Panc1 (cell line): Measurements from ENCODE around the gene KREMEN2. TPM values are rescaled to one million over a fixed set of nuclear protein-coding genes. Genes with fewer than 3 reads are reported as not detected.

Experiments used
- ATAC-seq: fragments of 200-7000 bp; cut with Tn5 transposase; 2 replicates; pipeline ENCODE4 v1.9.1; 2020; ENCODE audit warnings: mild to moderate bottlenecking, moderate library complexity
- BruUV-seq: library from RNA; stranded (reverse); fragments of 400-500 nt; replicated peaks from 2 replicates; lab custom pipeline; 2021; lab: Mats Ljungman, UMichigan
- CTCF ChIA-PET: fragments of 300-600 bp; sonication (Branson Sonifier 250); formaldehyde crosslinking; loops from one replicate; lab custom pipeline; 2022; ENCODE audit warnings: antibody characterized with exemption; lab: Charles Lee
- POLR2A ChIA-PET: fragments of 300-600 bp; sonication (Branson Sonifier 250); formaldehyde crosslinking; loops from one replicate; lab custom pipeline; 2022; ENCODE audit warnings: antibody characterized with exemption; lab: Charles Lee
- DNase-seq: peaks from one replicate; pipeline ENCODE4 v3.0.0-alpha.2; 2010; ENCODE audit warnings: low read depth, low spot score
- H3K27ac ChIP-seq: 2 replicates; pipeline ENCODE4 v1.5.1; 2011; ENCODE audit warnings: mild to moderate bottlenecking, low read length, inconsistent platforms
- H3K27me3 ChIP-seq: fragments of 200-500 bp; sonication (Bioruptor generic); 2 replicates; pipeline ENCODE4 v1.6.0; 2014; ENCODE audit warnings: low read length, inconsistent platforms; ENCODE audit not compliant: control insufficient read depth, insufficient read depth
- H3K36me3 ChIP-seq: fragments of 200-500 bp; sonication (Bioruptor generic); 2 replicates; pipeline ENCODE4 v1.5.1; 2014; ENCODE audit warnings: inconsistent platforms, mild to moderate bottlenecking, low read length, moderate library complexity; ENCODE audit not compliant: control insufficient read depth, insufficient read depth
- H3K4me1 ChIP-seq: 2 replicates; pipeline ENCODE4 v1.5.1; 2011; ENCODE audit warnings: inconsistent platforms, mild to moderate bottlenecking, low read length, moderate library complexity; ENCODE audit not compliant: control insufficient read depth, insufficient read depth
- H3K4me3 ChIP-seq, 2 experiments: 2 replicates each; pipeline ENCODE4 v1.5.1; 2011 to 2012; ENCODE audit warnings: low read depth in 2 of 2, low read length in 2 of 2, mild to moderate bottlenecking in 2 of 2, inconsistent platforms in 1 of 2, moderate library complexity in 1 of 2
- H3K9me3 ChIP-seq: fragments of 200-500 bp; sonication (Bioruptor generic); 2 replicates; pipeline ENCODE4 v1.5.1; 2014; ENCODE audit warnings: low read depth, mild to moderate bottlenecking, inconsistent platforms, low read length, moderate library complexity; ENCODE audit not compliant: control insufficient read depth, insufficient read depth
- CTCF ChIP-seq: fragments of 450-650 bp; IDR thresholded peaks from 2 replicates; pipeline ENCODE4 v1.5.1; 2017; ENCODE audit warnings: mild to moderate bottlenecking
- POLR2AphosphoS5 ChIP-seq: IDR thresholded peaks from 2 replicates; pipeline ENCODE4 v1.6.1; 2012; ENCODE audit warnings: mild to moderate bottlenecking, low read depth, low read length, moderate library complexity
- SIN3A ChIP-seq: IDR thresholded peaks from 2 replicates; pipeline ENCODE4 v1.6.1; 2012; ENCODE audit warnings: low read depth, mild to moderate bottlenecking, low read length, moderate library complexity, borderline replicate concordance; ENCODE audit not compliant: insufficient read depth
- TCF7L2 ChIP-seq: IDR thresholded peaks from 2 replicates; pipeline ENCODE4 v1.6.1; 2011; ENCODE audit warnings: mild to moderate bottlenecking, low read depth, low read length, inconsistent platforms
- in situ Hi-C: cut with HindIII; loops from 2 replicates; pipeline ENCODE4 v1.10.0; 2016; ENCODE audit warnings: low sequenced_read_pairs, low pct_unique_long_range_greater_than_20kb
- intact Hi-C: fragments of 100-400 bp; cut with micrococcal nuclease; formaldehyde crosslinking; loops from one replicate; pipeline ENCODE4 v1.10.0; 2022; ENCODE audit not compliant: unreplicated experiment
- total RNA-seq: library from RNA; stranded (reverse); gene quantifications from one replicate; pipeline ENCODE4 v1.2.1, GENCODE V29; 2021; ENCODE audit not compliant: unreplicated experiment
- TF ChIP-seq, protein P1 (sequence below), 2 experiments: IDR thresholded peaks; 2 replicates each; pipeline ENCODE4 v1.6.1; 2011 to 2012; ENCODE audit warnings: low read depth in 2 of 2, control low read depth in 1 of 2, low read length in 1 of 2, mild to moderate bottlenecking in 1 of 2, moderate library complexity in 1 of 2; ENCODE audit not compliant: insufficient read depth in 1 of 2

KREMEN2 gene
- total RNA-seq, 1 experiment from 2014 or later: 10.8 TPM

DNA sequence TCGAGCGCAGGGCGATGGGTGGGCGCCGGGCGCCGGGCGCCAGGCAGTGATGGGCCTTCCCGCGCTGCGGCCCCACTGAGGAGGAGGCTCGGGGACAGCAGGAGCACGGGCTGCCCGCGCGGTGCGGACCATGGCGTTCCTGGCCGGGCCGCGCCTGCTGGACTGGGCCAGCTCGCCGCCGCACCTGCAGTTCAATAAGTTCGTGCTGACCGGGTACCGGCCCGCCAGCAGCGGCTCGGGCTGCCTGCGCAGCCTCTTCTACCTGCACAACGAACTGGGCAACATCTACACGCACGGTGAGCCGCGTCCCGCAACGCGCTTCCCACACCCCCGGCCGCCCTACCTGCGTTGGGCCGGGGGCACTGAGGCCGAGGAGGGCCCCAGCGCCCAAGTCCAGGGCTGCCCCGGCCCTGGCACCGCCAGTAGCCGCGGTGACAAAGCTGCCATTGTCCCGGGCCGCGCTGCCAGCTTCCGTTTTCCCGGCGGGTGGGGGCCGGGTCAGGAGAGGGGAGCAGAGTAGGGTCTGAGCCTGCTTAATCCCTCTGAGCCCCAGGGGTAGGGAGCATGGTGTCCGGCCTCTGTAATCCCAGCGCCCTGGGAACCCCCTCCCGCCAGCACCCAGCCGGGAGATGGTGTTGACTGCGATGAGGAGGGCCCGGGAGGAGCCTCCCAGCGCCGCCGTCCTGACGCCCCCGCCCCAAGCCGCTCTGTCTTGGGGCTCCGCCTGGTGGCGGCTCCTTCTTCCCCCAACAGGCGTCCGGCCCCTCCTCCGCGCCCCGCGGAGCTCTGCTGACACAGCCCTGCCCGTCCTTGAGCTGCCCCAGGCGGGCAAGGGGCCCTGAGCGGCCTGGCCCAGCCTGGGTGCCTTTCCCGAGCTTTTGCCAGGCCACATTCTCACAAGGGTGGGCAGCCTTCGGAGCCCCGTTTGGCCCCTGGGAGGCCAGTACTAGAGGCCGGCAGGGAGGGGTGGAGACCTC, 5.8 kb downstream of the KREMEN2 start:
- no TSS peak for BruUV-seq
- H3K36me3 ChIP-seq: no peaks in the 10 kb centered on the region
- H3K27ac ChIP-seq: peak overlapping the region; percentile 85
- in situ Hi-C loops (no loop called here), intact Hi-C loops (no loop called here)
- no peaks in the 10 kb centered on the region for H3K27me3 ChIP-seq
- H3K4me1 ChIP-seq: peaks cover 48% of the 10 kb centered on the region
- DNase-seq: no peak
- peak overlapping the region; percentile 69 to 70 for H3K4me3 ChIP-seq
- ChIA-PET CTCF (interaction anchor here (0.6 kb wide), 4 partner anchors 8 to 320 kb away, joined by 4 to 9 read pairs (median 6); no protein-coding TSS in a partner anchor), POLR2A (no interaction called here)
- TF ChIP-seq POLR2AphosphoS5 (peak; percentile 53; the same call in 1 of the 2 replicates), TCF7L2 (no peak), CTCF (peak; percentile 85), SIN3A (0 out of 2 replicates have a peak, but pooled peaks have one; percentile 62)
- TF ChIP-seq, protein P1, sequence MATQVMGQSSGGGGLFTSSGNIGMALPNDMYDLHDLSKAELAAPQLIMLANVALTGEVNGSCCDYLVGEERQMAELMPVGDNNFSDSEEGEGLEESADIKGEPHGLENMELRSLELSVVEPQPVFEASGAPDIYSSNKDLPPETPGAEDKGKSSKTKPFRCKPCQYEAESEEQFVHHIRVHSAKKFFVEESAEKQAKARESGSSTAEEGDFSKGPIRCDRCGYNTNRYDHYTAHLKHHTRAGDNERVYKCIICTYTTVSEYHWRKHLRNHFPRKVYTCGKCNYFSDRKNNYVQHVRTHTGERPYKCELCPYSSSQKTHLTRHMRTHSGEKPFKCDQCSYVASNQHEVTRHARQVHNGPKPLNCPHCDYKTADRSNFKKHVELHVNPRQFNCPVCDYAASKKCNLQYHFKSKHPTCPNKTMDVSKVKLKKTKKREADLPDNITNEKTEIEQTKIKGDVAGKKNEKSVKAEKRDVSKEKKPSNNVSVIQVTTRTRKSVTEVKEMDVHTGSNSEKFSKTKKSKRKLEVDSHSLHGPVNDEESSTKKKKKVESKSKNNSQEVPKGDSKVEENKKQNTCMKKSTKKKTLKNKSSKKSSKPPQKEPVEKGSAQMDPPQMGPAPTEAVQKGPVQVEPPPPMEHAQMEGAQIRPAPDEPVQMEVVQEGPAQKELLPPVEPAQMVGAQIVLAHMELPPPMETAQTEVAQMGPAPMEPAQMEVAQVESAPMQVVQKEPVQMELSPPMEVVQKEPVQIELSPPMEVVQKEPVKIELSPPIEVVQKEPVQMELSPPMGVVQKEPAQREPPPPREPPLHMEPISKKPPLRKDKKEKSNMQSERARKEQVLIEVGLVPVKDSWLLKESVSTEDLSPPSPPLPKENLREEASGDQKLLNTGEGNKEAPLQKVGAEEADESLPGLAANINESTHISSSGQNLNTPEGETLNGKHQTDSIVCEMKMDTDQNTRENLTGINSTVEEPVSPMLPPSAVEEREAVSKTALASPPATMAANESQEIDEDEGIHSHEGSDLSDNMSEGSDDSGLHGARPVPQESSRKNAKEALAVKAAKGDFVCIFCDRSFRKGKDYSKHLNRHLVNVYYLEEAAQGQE (IDR thresholded peaks at IDR 0.05; ENCODE audit: insufficient read depth in 1 of 2, low read depth in 2 of 2, low read length in 1 of 2): 0 out of 4 replicates have a peak, but pooled peaks of 1 of the 2 experiments have one; percentile 37
- ATAC-seq: peak; percentile 55
- H3K9me3 ChIP-seq: no peaks in the 10 kb centered on the region

GRCh38 chr16:2970563-2970962, 6.5 kb downstream of the KREMEN2 start:
- H3K4me1 ChIP-seq: peaks cover 48% of the 10 kb centered on the region
- DNase-seq: no peak
- H3K36me3 ChIP-seq: no peaks in the 10 kb centered on the region
- CTCF ChIA-PET: interaction anchor here (0.6 kb wide), 1 partner anchor 8 kb away, joined by 6 read pairs; no protein-coding TSS in a partner anchor
- H3K27me3 ChIP-seq: no peaks in the 10 kb centered on the region
- peak overlapping the region; percentile 69 to 70 for H3K4me3 ChIP-seq
- no TSS peak for BruUV-seq
- POLR2A ChIA-PET: no interaction called here
- intact Hi-C loops: no loop called here
- peak overlapping the region; percentile 85 for H3K27ac ChIP-seq
- TF ChIP-seq POLR2AphosphoS5 (no peak), TCF7L2 (no peak), CTCF (no peak), SIN3A (no peak)
- TF ChIP-seq, protein P1 (IDR thresholded peaks at IDR 0.05; ENCODE audit: insufficient read depth in 1 of 2, low read depth in 2 of 2, low read length in 1 of 2): no peak
- in situ Hi-C loops: no loop called here
- H3K9me3 ChIP-seq: no peaks in the 10 kb centered on the region
- ATAC-seq: no peak
